Epithelial cell of esophagus (primary cell): Measurements from ENCODE around the gene SCFD2.
"Not testable (repeated sequence)": the region's sequence is repeated elsewhere in the genome, so short reads cannot be mapped to it uniquely, and the experiment has no call there.

Experiments used
- DNase-seq: peaks from one replicate; pipeline ENCODE4 v3.0.0; 2010; ENCODE audit warnings: low read depth
- H3K4me3 ChIP-seq: 2 replicates; pipeline ENCODE4 v1.5.1; 2011; ENCODE audit warnings: mild to moderate bottlenecking, low read length, control low read depth
- CTCF ChIP-seq: IDR thresholded peaks from 2 replicates; pipeline ENCODE4 v1.5.1; 2011; ENCODE audit warnings: low read depth, mild to moderate bottlenecking, low read length, control low read depth, inconsistent platforms; ENCODE audit not compliant: insufficient read depth; ENCODE audit errors: missing control alignments

Gene SCFD2

GRCh38 chr4:53228036-53228435, 137.8 kb downstream of the SCFD2 start:
- H3K4me3 ChIP-seq, result no peak overlapping the region
- DNase-seq, result no peak
- TF ChIP-seq CTCF, result no peak

GRCh38 chr4:53227451-53227850, 138.4 kb downstream of the SCFD2 start:
- no peak for TF ChIP-seq CTCF
- no peak overlapping the region for H3K4me3 ChIP-seq
- peak; percentile 3 for DNase-seq

GRCh38 chr4:53221832-53222480, 143.9 kb downstream of the SCFD2 start:
- TF ChIP-seq CTCF, result no peak
- H3K4me3 ChIP-seq, result no peak overlapping the region
- peak; percentile 23 for DNase-seq

GRCh38 chr4:53219148-53219547, 146.7 kb downstream of the SCFD2 start:
- H3K4me3 ChIP-seq, DNase-seq: not testable (repeated sequence)

- TF ChIP-seq CTCF, result no peak
- H3K4me3 ChIP-seq, result no peak overlapping the region
- no peak for DNase-seq
These were observed 157.1 kb downstream of the SCFD2 start for GRCh38 chr4:53208753-53209152.

- no peak overlapping the region for H3K4me3 ChIP-seq
- no peak for DNase-seq
These were observed 159.9 kb downstream of the SCFD2 start for GRCh38 chr4:53205970-53206369.

GRCh38 chr4:53199356-53199755, 166.5 kb downstream of the SCFD2 start:
- DNase-seq, result no peak
- no peak for TF ChIP-seq CTCF

More at GRCh38 chr4:53205970-53206369, 159.9 kb downstream of the SCFD2 start:
- no peak for TF ChIP-seq CTCF

More at GRCh38 chr4:53199356-53199755, 166.5 kb downstream of the SCFD2 start:
- H3K4me3 ChIP-seq, result no peak overlapping the region
